Duodenal mucosa (tissue), 2 donors: ENCODE results near the gene GALNT10.

Source experiments
- H3K27ac ChIP-seq: one replicate; pipeline ENCODE4 v1.7.0; 2013; ENCODE audit warnings: low read depth, low read length
- H3K27me3 ChIP-seq, 2 donors: one replicate each; pipeline ENCODE4 v1.7.0; 2013; ENCODE audit warnings: low read length in 2 of 2, control low read depth in 1 of 2; ENCODE audit not compliant: insufficient read depth in 2 of 2, control insufficient read depth in 1 of 2
- H3K36me3 ChIP-seq, 2 donors: one replicate each; pipeline ENCODE4 v1.7.0; 2013; ENCODE audit warnings: low read length in 2 of 2, control low read depth in 1 of 2; ENCODE audit not compliant: insufficient read depth in 2 of 2, control insufficient read depth in 1 of 2
- H3K4me1 ChIP-seq, 2 donors: one replicate each; pipeline ENCODE4 v1.7.0; 2013; ENCODE audit warnings: low read length in 2 of 2, control low read depth in 1 of 2; ENCODE audit not compliant: insufficient read depth in 2 of 2, control insufficient read depth in 1 of 2
- H3K4me3 ChIP-seq, 2 donors: one replicate each; pipeline ENCODE4 v1.7.0; 2013; ENCODE audit warnings: low read length in 2 of 2, low read depth in 1 of 2
- H3K9ac ChIP-seq, 2 donors: one replicate each; pipeline ENCODE4 v1.7.0; 2013; ENCODE audit warnings: low read length in 2 of 2, low read depth in 1 of 2
- H3K9me3 ChIP-seq, 2 donors: one replicate each; pipeline ENCODE4 v1.7.0; 2013; ENCODE audit warnings: low read length in 2 of 2, control low read depth in 1 of 2; ENCODE audit not compliant: control insufficient read depth in 1 of 2

The GALNT10 gene

DNA sequence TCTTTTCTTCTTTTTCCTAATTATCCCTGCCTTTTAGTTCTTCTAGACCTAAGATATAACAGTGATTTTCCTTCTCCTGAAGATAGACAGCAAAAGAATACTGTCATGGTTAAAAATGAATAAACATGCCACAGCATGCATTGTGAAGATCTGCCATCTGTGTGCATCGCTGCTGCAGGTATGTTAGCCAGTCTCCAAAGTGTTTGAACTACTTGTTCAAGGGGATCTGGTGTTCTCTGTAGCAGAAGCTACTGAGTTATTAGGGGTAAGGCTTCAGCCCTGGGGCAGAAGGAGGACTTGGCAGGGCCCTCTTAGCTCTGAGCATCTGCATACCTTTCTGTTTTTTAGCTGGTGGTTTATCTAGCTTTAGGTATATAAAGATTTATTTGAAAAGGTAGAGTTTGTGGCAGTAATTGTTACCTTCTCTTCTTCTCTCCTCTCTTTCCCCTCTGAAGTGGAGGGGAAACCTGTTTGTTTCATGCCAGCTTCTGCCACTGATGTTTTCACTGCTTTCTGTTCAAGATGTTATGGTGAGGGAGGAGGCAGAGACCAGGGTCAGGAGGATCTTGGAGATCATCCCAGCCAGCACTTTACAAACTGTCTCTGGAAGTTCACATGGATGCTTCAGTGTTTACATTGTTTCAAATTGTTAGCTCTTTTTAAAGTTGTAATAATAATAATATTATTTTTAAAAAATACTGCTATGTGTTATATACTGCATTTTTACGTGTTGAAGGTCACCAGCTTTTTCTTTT, 25.2 kb downstream of the GALNT10 start:
- H3K4me3 ChIP-seq, result no peak overlapping the region
- no peaks in the 10 kb centered on the region for H3K27me3 ChIP-seq
- H3K27ac ChIP-seq, result no peak overlapping the region
- H3K4me1 ChIP-seq, result no peaks in the 10 kb centered on the region
- peaks cover 0 to 10% of the 10 kb centered on the region in 2 donors for H3K36me3 ChIP-seq
- H3K9ac ChIP-seq, result no peak overlapping the region
- no peaks in the 10 kb centered on the region for H3K9me3 ChIP-seq

DNA sequence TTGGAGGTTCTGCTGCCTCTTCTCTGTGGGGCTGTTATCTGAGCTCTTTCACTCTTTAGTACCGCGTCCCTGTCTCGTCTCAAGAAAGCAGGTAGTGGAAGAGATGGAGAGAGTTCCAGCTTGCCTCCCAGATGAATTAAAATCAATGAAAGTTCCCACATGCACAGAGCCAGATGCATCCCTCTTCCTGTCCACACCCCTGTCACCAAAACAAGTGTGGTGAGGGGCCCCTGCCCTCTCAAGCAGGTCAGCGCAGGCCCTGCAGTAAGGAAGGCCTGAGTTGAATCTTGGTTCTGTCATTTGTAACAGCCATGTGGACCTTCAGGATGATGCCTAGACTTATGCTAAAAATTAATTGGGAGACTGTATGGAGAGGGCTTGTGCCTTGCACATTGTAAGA, 26.9 kb downstream of the GALNT10 start:
- Histone ChIP-seq H3K4me3 (no peak overlapping the region), H3K36me3 (peaks cover 0 to 3% of the 10 kb centered on the region in 2 donors), H3K9ac (no peak overlapping the region), H3K4me1 (no peaks in the 10 kb centered on the region), H3K9me3 (no peaks in the 10 kb centered on the region), H3K27ac (no peak overlapping the region), H3K27me3 (no peaks in the 10 kb centered on the region)

DNA sequence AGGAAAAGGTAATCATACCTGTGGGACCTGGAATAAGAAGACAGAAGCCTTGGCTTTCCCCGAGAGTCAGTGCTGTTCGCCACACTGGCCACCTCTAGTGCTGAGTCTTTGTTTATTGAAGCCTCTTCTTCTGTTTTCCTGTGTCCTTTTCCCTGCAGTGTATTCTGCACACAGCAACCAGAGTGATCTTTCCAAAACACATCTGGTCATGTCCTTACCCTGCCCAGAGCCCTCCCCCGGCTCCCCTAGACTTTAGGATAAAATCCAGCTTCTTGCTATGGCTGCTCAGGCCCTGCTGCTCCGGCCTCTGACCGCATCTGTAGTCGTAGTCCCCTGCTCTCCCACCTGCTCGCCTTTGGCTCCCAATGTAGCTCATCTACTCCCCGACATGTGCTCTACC, 28.3 kb downstream of the GALNT10 start:
- H3K27ac ChIP-seq, result no peak overlapping the region
- H3K36me3 ChIP-seq, result peaks cover 0 to 3% of the 10 kb centered on the region in 2 donors
- H3K9me3 ChIP-seq, result no peaks in the 10 kb centered on the region
- no peak overlapping the region for H3K9ac ChIP-seq
- no peaks in the 10 kb centered on the region for H3K4me1 ChIP-seq
- no peaks in the 10 kb centered on the region for H3K27me3 ChIP-seq
- H3K4me3 ChIP-seq, result no peak overlapping the region

DNA sequence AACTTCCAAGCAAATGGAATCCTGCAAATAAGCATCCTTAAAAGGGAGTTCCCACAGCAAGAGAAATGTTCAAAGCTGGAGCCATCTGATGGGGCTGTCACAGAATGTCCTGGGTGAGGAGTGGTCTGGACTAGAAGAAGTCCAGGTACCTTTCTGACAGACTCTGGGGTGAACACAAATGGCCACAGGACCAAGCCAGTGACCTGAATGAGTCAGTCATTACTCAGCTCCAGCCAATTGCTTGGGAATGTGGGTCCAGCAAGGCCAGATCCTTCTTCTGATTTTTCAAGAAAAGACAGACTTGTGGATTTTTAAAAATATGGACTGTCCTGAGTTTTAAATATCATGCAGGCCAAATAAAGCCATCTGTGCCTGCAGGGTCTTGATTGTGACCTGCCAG, 30.1 kb downstream of the GALNT10 start:
- peaks cover 0 to 3% of the 10 kb centered on the region in 2 donors for H3K36me3 ChIP-seq
- no peaks in the 10 kb centered on the region for H3K9me3 ChIP-seq
- H3K27ac ChIP-seq, result no peak overlapping the region
- no peak overlapping the region for H3K4me3 ChIP-seq
- no peaks in the 10 kb centered on the region for H3K4me1 ChIP-seq
- no peak overlapping the region for H3K9ac ChIP-seq
- H3K27me3 ChIP-seq, result no peaks in the 10 kb centered on the region

DNA sequence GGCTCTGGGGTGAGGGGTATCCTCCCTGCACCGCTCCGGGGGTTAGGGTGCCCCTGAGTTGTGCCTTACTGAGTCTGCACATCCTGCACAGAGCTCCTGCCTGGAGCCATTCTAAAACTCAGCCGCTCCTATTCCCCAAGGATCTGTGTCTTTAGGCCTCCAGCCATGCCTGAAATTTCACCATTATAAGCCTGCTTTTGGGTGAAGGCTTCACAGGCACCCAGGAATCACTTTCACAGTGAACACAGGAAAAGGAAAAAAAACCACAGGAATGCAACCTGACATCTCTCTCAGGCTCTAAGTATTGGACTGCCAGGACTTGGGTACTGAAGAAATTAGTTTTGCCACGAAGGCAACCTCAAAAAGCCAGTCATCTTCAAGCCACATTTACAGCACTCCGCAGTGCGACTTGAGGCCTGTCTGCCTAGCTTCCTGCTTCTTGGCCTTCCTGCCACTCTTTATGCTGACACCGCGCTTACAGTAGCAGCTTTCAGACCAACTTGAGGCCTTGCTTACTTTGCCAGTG, 30.9 kb downstream of the GALNT10 start:
- Histone ChIP-seq H3K9me3 (peaks cover 0 to 3% of the 10 kb centered on the region in 2 donors), H3K27me3 (no peaks in the 10 kb centered on the region), H3K36me3 (peaks cover 0 to 3% of the 10 kb centered on the region in 2 donors), H3K4me1 (no peaks in the 10 kb centered on the region), H3K27ac (no peak overlapping the region), H3K9ac (no peak overlapping the region), H3K4me3 (no peak overlapping the region)

DNA sequence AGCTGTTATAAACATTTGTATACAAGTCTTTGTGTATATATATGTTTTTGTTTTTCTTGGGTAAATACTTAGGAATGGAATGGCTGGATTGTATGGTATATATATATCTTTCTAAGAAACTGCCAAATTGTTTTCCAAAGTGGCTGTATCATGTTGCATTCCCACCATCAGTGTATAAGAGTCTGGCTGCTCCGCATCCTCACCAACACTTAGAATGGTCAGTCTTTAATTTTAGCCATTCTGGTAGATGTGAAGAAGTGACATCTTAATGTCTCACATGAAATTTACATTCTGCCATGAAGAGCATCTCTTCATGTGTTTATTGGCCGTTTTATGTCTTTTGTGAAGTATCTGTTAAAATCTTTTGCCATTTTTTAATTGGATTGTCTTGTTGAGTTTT, 31.9 kb downstream of the GALNT10 start:
- Histone ChIP-seq H3K36me3 (peaks cover 0 to 3% of the 10 kb centered on the region in 2 donors), H3K27me3 (no peaks in the 10 kb centered on the region), H3K9ac (no peak overlapping the region), H3K9me3 (peaks cover 0 to 12% of the 10 kb centered on the region in 2 donors), H3K27ac (no peak overlapping the region), H3K4me3 (no peak overlapping the region), H3K4me1 (no peaks in the 10 kb centered on the region)

DNA sequence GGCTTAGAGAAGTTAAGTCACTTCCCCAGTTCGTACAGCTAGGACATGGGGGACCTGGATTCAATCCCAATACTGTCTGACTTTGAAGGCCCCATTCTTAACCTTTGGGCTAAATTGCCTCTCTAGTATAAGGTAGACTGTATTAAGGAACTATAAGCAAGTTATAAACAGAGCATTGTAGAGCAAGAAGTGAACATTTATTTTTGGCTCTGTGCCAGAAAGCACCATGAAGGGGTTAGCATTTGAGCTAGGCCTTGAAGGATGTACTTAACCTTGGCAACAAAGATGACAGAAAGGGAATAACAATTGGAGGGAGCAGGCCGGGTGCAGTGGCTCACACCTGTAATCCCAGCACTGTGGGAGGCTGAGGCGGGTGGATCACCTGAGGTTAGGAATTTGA, 32.8 kb downstream of the GALNT10 start:
- H3K4me1 ChIP-seq, result no peaks in the 10 kb centered on the region
- peaks cover 0 to 3% of the 10 kb centered on the region in 2 donors for H3K36me3 ChIP-seq
- no peak overlapping the region for H3K27ac ChIP-seq
- no peak overlapping the region for H3K4me3 ChIP-seq
- H3K9me3 ChIP-seq, result peaks cover 0 to 12% of the 10 kb centered on the region in 2 donors
- no peaks in the 10 kb centered on the region for H3K27me3 ChIP-seq
- no peak overlapping the region for H3K9ac ChIP-seq

DNA sequence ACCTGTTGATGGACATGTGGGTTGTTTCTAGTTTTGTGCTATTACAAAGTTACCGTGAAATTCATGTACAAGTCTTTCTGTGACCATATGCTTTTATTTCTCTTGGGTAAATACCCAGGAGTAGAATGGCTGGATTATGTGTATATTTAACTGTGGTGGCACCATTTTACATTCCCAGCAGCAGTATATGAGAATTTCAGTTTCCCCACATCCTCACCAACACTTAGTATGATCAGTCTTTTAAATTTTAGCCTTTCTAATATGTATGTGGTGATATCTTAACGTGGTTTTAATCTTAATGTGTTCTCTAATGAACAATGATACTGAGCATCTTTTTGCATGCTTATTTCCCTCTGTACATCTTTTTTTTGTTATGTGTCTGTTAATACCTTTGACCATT, 36.6 kb downstream of the GALNT10 start:
- Histone ChIP-seq H3K9me3 (peaks cover 0 to 12% of the 10 kb centered on the region in 2 donors), H3K27ac (no peak overlapping the region), H3K27me3 (no peaks in the 10 kb centered on the region), H3K4me1 (no peaks in the 10 kb centered on the region), H3K9ac (no peak overlapping the region), H3K36me3 (no peaks in the 10 kb centered on the region), H3K4me3 (no peak overlapping the region)

DNA sequence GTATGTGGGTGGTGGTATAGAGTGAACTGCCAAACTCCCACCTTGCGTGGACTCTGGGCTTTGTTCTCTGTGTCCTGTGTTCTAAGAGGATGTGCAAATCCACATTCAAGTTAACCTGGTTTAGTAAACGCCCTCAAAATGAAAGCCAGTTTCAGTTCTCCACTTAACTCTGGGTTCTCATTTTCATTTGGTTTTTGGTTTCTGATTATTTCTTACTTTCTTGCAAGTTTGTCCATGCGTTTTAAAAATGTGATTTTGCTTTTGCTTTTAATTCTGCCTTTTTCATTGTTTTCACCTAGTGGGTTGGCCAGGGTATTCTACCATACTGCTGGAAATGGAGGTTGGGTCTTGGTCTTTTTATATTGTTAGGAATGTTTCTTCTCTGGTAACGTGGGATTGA, 38.2 kb downstream of the GALNT10 start:
- peaks cover 0 to 12% of the 10 kb centered on the region in 2 donors for H3K9me3 ChIP-seq
- no peaks in the 10 kb centered on the region for H3K4me1 ChIP-seq
- no peaks in the 10 kb centered on the region for H3K27me3 ChIP-seq
- H3K27ac ChIP-seq, result no peak overlapping the region
- no peak overlapping the region for H3K9ac ChIP-seq
- peak overlapping the region in 1 of 2 donors; percentile 7 for H3K4me3 ChIP-seq
- no peaks in the 10 kb centered on the region for H3K36me3 ChIP-seq

DNA sequence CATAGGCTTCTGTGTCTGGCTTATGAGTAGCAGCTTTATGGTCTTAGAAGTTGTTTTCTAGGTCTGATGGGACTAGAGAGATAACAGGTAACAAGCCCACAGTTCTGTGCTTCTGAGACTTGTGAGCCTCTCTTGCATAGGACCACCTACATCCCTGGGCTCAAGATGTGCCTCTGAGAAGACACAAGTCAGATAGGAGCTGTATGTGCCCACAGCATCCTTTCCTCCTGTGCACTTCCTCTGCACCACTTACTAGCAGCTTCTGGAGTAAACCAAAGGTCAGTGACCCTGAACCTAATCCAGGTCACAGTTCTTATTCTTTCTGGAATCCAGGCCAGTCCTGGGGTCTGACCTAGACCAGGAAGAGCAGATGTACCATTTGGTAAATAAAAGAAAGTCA, 40.0 kb downstream of the GALNT10 start:
- H3K9ac ChIP-seq, result no peak overlapping the region
- no peaks in the 10 kb centered on the region for H3K27me3 ChIP-seq
- H3K4me3 ChIP-seq, result no peak overlapping the region
- no peak overlapping the region for H3K27ac ChIP-seq
- H3K36me3 ChIP-seq, result no peaks in the 10 kb centered on the region
- peaks cover 0 to 12% of the 10 kb centered on the region in 2 donors for H3K9me3 ChIP-seq
- H3K4me1 ChIP-seq, result no peaks in the 10 kb centered on the region
